ENCODE data around the gene KCNB1.

DNA sequence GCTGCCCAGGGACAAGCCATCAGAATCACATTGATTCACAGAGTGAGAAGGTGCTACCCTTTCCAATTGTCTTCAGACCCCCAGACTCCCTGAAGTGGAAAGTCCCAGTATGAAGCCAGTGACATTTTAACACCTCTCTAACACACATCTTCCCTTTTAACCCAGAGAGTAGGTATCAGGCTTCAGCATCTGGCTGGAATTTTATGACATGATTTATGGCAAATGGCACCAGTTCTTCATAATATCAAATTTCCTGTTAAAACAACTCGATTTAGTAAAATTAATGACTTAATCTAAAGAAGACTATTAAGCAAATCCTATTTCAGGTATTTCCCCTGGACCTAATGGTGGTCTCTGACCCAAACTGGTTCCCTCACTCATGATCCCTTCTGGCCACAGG lies 25.0 kb downstream of the KCNB1 start:
- TF ChIP-seq POLR2AphosphoS5 (IDR thresholded peaks at IDR 0.05; ENCODE audit: low read depth, low read length) (no peak), POLR2A (IDR thresholded peaks at IDR 0.05; ENCODE audit: low read depth, low read length) (no peak)
